ENCODE results near the gene EIPR1. TPM values are rescaled to one million over a fixed set of nuclear protein-coding genes. Genes with fewer than 3 reads are reported as not detected.
A peak's percentile ranks its signal among the peaks of the same experiment; 100 is the strongest.

The EIPR1 gene
- total and polyA plus RNA-seq, 5 experiments from 2014 or later, result 26.8 to 42.2 (median 38.1) TPM

DNA sequence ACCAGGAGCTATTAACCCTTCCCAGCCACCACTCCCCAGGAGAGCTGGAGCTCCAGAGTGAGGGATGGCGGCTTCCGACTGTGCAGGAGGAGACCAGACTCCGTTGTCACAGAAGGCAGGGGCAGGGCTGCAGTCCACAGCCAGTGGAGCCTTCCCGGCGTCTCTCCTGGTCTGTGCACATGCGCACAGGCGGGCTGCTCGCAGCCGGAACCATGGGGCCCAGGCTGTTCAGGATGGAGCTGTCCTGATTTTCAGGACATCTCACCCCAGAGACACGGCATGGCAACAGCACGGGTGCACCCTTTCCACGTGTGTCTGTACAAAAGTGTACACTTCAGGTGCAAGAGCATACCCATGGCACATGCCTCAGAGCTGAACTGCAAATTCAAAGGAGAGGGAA is 28.9 kb downstream of the EIPR1 start:
- DNase-seq (no peak), ATAC-seq (no peak)
- peaks cover 0 to 4% (median 2%) of the 10 kb centered on the region in 4 donors for H3K4me1 Mint-ChIP-seq
- peaks cover 0 to 15% (median 8%) of the 10 kb centered on the region in 9 donors for H3K9me3 Mint-ChIP-seq
- H3K27ac Mint-ChIP-seq, result peak overlapping the region in 1 of 10 donors; percentile 11
- no peaks in the 10 kb centered on the region for H3K27me3 Mint-ChIP-seq
- no peak overlapping the region for H3K4me3 Mint-ChIP-seq
- POLR2A ChIA-PET, result no interaction called here
- peaks cover 44 to 67% (median 55%) of the 10 kb centered on the region in 3 donors for H3K36me3 Mint-ChIP-seq

DNA sequence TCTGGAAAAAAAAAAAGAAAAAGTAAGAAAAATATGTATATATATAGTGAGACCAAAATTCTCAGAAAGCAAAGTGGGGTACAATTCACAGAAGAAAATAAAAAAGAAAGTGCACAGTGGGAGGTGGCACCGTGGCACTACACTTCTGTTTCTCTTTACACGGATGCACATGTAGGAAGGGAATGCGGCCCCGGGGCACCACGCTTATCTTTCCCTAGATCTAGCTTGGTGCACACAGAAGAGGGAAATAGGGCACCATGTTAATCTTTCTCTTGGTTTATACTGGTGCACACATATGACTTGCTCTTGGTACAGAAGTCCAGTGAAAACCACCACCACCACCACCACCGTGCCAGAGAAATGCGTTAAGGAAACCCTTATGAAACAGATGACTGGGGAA is 32.0 kb downstream of the EIPR1 start:
- Mint-ChIP-seq H3K9me3 (peaks cover 0 to 10% (median 2%) of the 10 kb centered on the region in 9 donors), H3K36me3 (peaks cover 21 to 55% (median 36%) of the 10 kb centered on the region in 3 donors), H3K27ac (no peak overlapping the region), H3K27me3 (no peaks in the 10 kb centered on the region), H3K4me1 (peaks cover 0 to 6% (median 5%) of the 10 kb centered on the region in 4 donors), H3K4me3 (no peak overlapping the region)
- no peak for DNase-seq
- POLR2A ChIA-PET, result no interaction called here
- no peak for ATAC-seq

DNA sequence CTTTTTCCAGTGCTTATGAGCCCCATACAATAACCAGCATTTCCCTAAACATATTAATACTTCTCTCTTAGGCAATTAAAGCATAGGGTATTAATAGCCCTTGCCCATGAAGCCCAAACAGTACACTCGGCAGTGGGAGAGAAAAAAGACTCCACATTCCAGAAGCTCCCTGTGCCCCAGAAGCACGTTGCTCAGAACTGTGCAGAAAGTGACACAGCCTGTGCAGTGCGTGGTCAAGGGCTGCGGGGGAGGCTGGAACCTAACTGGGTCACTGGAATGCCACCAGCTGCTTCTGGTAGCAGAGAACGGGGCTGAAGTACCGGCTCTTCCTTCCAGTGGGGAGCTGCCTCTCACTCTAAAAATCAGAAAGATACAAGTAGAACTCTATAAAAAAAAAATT is 32.7 kb downstream of the EIPR1 start:
- no peak for DNase-seq

DNA sequence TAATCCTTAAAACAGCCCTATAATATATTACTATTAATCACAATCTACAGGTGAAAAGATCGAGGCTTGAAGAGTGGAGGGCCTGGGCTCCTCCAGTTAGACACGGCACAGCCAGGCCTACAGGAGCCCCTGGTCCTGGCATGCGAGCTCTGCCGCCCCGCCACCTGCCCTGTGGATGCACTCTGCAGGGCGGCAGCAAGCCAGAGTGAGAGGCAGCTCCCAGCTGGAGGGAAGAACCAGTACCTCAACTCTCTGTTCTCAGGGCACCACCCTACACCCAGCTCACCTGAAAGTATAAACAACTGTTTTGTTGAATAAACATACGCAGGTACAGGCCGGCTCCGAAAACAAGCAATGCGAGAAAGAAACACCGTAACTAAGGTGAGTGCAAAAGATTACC is 34.6 kb downstream of the EIPR1 start:
- Mint-ChIP-seq H3K9me3 (peaks cover 0 to 8% (median 0%) of the 10 kb centered on the region in 9 donors), H3K4me1 (peaks cover 0 to 5% (median 5%) of the 10 kb centered on the region in 4 donors), H3K27me3 (no peaks in the 10 kb centered on the region), H3K36me3 (peaks cover 15 to 51% (median 23%) of the 10 kb centered on the region in 3 donors), H3K27ac (no peak overlapping the region), H3K4me3 (no peak overlapping the region)
- POLR2A ChIA-PET, result no interaction called here
- DNase-seq, result no peak
- ATAC-seq, result no peak

More for the DNA sequence above, 32.7 kb downstream of the EIPR1 start:
- POLR2A ChIA-PET, result no interaction called here
- H3K27ac Mint-ChIP-seq, result no peak overlapping the region
- no peaks in the 10 kb centered on the region for H3K27me3 Mint-ChIP-seq
- ATAC-seq, result no peak
- peaks cover 0 to 5% (median 5%) of the 10 kb centered on the region in 4 donors for H3K4me1 Mint-ChIP-seq
- peaks cover 15 to 52% (median 30%) of the 10 kb centered on the region in 3 donors for H3K36me3 Mint-ChIP-seq
- peaks cover 0 to 9% (median 0%) of the 10 kb centered on the region in 9 donors for H3K9me3 Mint-ChIP-seq
- no peak overlapping the region for H3K4me3 Mint-ChIP-seq

DNA sequence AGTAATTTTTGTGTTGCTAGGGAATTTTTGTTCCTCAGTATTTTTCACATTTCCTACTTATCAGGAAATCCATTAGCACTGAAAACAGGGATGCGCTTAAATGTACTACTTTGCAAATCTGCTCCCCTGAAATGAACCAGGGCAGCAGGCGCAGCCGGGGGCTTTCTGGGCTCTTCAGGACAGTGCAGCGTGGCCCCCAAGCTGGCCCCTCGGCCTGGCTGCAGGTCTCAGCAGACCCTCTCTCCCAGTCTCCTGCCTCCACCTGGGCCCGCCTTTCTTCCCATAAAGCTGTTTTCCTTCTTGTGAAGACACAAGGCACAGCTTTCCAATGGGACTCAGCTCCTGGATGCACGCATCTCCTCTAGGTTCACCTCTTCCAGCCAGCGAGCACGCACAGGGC is 35.3 kb downstream of the EIPR1 start:
- H3K4me1 Mint-ChIP-seq, result peaks cover 0 to 6% (median 3%) of the 10 kb centered on the region in 4 donors
- no peak for DNase-seq
- H3K27me3 Mint-ChIP-seq, result no peaks in the 10 kb centered on the region
- POLR2A ChIA-PET, result no interaction called here
- H3K36me3 Mint-ChIP-seq, result peaks cover 9 to 45% (median 16%) of the 10 kb centered on the region in 3 donors
- no peak overlapping the region for H3K4me3 Mint-ChIP-seq
- no peak for ATAC-seq
- H3K9me3 Mint-ChIP-seq, result peaks cover 0 to 1% (median 0%) of the 10 kb centered on the region in 9 donors
- H3K27ac Mint-ChIP-seq, result peak overlapping the region in 2 of 10 donors; percentile 11 to 27

DNA sequence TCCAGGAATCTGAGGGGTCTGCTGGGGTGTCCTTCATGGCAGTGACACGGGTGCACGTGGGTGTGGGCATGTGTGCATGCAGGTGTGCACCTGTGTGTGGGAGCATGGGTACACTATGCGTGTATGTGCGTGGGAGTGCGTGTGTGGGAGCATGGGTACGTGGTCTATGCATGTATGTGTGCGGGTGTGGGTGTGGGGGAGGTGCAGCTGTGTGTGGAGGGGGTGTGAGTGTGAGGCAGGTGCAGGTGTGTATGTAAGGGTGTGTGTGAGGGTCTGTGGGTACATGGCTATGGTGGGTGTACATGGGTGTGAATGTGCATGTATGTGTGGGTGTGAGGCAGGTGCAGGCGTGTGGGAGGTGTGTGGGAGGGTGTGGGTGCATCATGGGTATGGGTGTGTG is 36.3 kb downstream of the EIPR1 start:
- no peaks in the 10 kb centered on the region for H3K27me3 Mint-ChIP-seq
- ATAC-seq, result no peak
- peaks cover 0 to 7% (median 3%) of the 10 kb centered on the region in 4 donors for H3K4me1 Mint-ChIP-seq
- no peak overlapping the region for H3K4me3 Mint-ChIP-seq
- H3K27ac Mint-ChIP-seq, result peak overlapping the region in 2 of 10 donors; percentile 11 to 41
- no peaks in the 10 kb centered on the region for H3K9me3 Mint-ChIP-seq
- H3K36me3 Mint-ChIP-seq, result peaks cover under 1 to 42% (median 6%) of the 10 kb centered on the region in 3 donors
- DNase-seq, result no peak
- POLR2A ChIA-PET, result no interaction called here

DNA sequence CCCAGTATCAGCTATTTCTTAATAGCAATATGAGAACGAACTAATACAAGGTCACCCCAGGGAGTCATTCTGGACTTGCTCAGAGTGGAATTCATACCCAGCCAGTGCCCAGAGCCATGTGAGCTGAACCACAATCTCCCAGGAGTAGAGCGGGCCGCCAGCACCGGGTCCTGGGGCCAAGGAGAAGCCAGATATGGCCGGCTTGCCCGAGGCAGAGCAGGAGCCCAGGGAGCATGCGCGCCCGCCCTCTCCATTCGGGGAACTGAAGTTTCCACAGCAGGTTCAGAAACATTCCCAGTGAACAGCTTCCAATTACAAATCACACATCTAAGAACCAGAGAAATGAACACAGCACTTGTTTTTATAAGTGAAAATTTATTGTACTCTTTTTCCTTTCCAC is 37.5 kb downstream of the EIPR1 start:
- Mint-ChIP-seq H3K27ac (no peak overlapping the region), H3K4me1 (peaks cover 0 to 7% (median 3%) of the 10 kb centered on the region in 4 donors), H3K9me3 (no peaks in the 10 kb centered on the region), H3K27me3 (no peaks in the 10 kb centered on the region), H3K36me3 (peaks cover 0 to 41% (median 8%) of the 10 kb centered on the region in 3 donors), H3K4me3 (no peak overlapping the region)
- no peak for DNase-seq
- POLR2A ChIA-PET, result no interaction called here
- ATAC-seq, result no peak

DNA sequence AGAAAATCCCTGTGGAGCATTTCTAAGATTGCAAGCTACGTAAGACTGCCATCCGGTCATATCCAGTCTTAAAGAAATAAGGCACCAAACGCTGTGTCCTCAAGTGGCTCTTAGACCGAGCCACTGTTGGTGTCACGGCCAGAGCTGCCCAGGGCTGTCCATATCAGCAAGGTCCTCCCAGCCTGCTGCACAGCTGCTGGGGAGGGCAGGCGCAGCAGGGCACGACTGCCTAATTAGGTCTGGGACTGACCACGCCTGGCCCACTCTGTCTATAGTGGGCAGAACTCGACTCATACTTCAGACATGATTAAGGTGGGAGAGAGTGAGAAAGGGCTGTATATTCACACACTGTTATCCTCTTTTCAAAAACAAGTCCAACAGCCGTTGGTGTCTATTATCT is 39.3 kb downstream of the EIPR1 start:
- peaks cover 1 to 7% (median 4%) of the 10 kb centered on the region in 4 donors for H3K4me1 Mint-ChIP-seq
- no peak overlapping the region for H3K4me3 Mint-ChIP-seq
- H3K27ac Mint-ChIP-seq, result no peak overlapping the region

DNA sequence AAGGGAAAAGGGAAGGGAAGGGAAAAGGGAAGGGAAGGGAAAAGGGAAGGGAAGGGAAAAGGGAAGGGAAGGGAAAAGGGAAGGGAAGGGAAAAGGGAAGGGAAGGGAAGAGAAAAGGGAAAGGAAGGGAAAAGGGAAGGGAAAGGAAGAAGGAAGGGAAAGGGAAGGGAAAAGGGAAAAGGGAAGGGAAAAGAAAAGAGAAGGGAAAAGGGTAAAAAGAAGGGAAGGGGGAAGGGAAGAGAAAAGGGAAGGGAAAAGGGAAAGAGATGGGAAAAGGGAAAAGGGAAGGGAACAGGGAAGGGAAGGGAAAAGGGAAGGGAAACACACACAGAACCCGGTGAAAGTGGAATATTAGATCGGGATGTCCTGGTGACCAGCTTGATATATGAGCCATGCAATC is 40.8 kb downstream of the EIPR1 start:
- no peaks in the 10 kb centered on the region for H3K27me3 Mint-ChIP-seq
- H3K4me1 Mint-ChIP-seq, result peaks cover 0 to 4% (median 2%) of the 10 kb centered on the region in 4 donors
- DNase-seq (no peak), ATAC-seq (no peak)
- POLR2A ChIA-PET, result no interaction called here
- H3K36me3 Mint-ChIP-seq, result peaks cover 0 to 58% (median 30%) of the 10 kb centered on the region in 3 donors
- H3K4me3 Mint-ChIP-seq, result no peak overlapping the region
- H3K9me3 Mint-ChIP-seq, result no peaks in the 10 kb centered on the region
- H3K27ac Mint-ChIP-seq, result no peak overlapping the region

More for the DNA sequence above, 39.3 kb downstream of the EIPR1 start:
- H3K27me3 Mint-ChIP-seq, result no peaks in the 10 kb centered on the region
- no peak for DNase-seq
- no peaks in the 10 kb centered on the region for H3K9me3 Mint-ChIP-seq
- ATAC-seq, result no peak
- POLR2A ChIA-PET, result no interaction called here
- H3K36me3 Mint-ChIP-seq, result peaks cover 0 to 50% (median 17%) of the 10 kb centered on the region in 3 donors

DNA sequence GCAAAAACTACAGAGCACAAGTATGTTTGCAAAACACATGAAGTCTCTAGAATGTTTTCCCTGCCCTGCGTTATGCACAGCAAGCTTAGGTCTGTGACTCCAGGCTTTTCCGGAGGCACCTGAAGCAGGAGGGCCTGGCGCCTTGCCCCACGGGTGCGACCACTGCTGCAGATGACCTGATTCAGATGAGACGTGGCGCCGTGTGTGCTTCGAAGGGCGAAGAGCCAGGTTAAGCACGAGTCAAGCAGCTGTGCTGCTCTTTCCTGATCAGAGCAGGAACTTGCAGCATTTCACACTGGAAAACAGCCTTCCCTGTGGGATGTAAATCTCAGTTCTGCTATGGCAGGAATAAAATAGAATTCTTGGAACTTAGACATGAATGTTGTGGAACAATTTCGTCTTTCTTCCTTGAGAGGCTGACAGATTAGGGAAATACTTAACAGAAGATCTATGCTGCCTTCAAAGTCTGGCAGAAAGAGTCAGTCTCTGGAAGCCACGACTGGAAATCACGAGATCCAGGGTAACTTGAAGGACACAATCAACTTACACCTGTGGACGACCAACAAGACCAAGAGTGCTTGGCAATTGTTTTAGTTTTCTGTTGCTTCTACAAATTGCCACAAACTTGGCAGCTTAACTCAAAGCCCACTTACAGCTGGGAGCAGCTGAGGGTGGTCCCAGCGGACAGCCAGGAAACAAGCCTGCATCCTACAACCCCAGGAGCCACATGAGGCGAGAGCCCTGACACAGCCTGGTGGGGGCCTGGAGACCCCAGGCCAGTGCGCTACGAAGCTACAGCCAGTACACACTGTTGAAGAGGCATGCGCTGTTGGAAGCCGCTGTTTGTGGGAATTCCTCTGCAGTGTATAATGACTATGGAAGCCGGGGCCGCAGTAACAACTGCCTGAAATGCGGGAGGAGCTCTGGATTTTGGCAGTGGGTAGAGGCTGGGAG is 42.9 kb downstream of the EIPR1 start:
- Mint-ChIP-seq H3K27me3 (no peaks in the 10 kb centered on the region), H3K36me3 (peaks cover 13 to 64% (median 37%) of the 10 kb centered on the region in 3 donors), H3K4me1 (peaks cover 1 to 11% (median 9%) of the 10 kb centered on the region in 4 donors), H3K9me3 (peaks cover 0 to 11% (median 0%) of the 10 kb centered on the region in 9 donors), H3K4me3 (no peak overlapping the region), H3K27ac (peak overlapping the region in 1 of 10 donors; percentile 41)
- POLR2A ChIA-PET, result no interaction called here
- DNase-seq (no peak), ATAC-seq (no peak)

DNA sequence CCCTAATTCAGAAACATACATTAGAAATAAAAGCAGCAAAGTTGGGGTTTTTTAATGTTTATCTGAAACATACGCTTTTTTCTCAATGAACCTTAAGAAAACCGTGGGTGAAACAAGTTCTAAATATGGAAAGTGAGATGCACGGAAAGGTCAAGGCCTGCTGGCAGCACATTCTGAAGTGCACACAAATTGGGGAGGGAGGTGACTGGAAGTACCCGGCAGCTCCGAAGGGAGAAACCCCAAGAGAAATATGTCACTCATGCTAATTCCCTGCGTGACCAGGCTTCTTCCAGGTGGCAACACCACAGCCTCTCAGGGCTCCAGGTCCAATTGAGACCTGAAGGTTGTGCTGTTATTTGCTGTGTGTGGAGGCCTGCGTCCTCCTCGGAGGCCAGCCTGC is 45.5 kb downstream of the EIPR1 start:
- no peaks in the 10 kb centered on the region for H3K27me3 Mint-ChIP-seq
- H3K27ac Mint-ChIP-seq, result peak overlapping the region in 1 of 10 donors; percentile 46
- peaks cover 0 to 11% (median 0%) of the 10 kb centered on the region in 9 donors for H3K9me3 Mint-ChIP-seq
- peaks cover 13 to 64% (median 38%) of the 10 kb centered on the region in 3 donors for H3K36me3 Mint-ChIP-seq
- ATAC-seq (no peak), DNase-seq (no peak)
- POLR2A ChIA-PET, result no interaction called here
- peaks cover 1 to 17% (median 14%) of the 10 kb centered on the region in 4 donors for H3K4me1 Mint-ChIP-seq
- H3K4me3 Mint-ChIP-seq, result no peak overlapping the region

DNA sequence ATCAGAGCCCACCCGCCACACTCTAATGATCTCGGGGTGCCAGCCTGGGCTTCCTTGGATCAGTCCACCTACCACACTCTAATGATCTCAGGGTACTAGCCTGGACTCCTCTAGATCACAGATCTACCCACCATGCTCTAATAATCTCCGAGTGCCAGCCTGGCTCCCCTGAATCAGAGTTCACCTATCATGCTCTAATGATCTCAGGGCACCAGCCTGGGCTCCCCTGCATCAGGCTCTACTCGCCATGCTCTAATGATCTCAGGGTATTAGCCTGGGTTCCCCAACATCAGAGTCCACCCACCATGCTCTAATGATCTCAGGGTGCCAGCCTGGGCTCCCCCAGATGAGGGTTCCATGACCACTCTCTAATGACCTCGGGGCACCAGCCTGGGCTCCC is 48.1 kb downstream of the EIPR1 start:
- DNase-seq (no peak), ATAC-seq (no peak)
- H3K27ac Mint-ChIP-seq, result peak overlapping the region in 3 of 10 donors; percentile 60 to 80 (median 80)
- H3K4me1 Mint-ChIP-seq, result peaks cover 0 to 25% (median 17%) of the 10 kb centered on the region in 4 donors
- H3K36me3 Mint-ChIP-seq, result peaks cover 13 to 54% (median 29%) of the 10 kb centered on the region in 3 donors
- POLR2A ChIA-PET, result no interaction called here
- no peak overlapping the region for H3K4me3 Mint-ChIP-seq
- H3K27me3 Mint-ChIP-seq, result no peaks in the 10 kb centered on the region
- peaks cover 0 to 11% (median 0%) of the 10 kb centered on the region in 9 donors for H3K9me3 Mint-ChIP-seq

DNA sequence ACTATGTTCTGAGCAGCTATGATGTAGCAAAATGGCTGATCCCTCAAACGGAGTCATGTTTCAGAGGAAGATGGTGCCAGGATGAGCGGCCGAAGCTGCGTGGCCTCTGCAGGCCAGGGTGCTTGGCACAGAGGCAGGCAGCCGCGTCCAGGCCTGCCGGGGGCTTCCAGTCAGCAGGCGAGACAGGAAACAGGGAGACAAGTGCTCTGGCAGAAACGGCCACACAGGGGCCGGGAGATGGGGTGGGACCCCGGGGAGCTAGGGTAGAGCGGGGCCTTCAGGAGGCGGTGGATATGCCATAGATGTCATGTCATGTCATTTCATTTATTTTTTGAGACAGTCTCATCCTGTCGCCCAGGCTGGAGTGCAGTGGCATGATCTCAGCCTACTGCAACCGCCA is 50.7 kb downstream of the EIPR1 start:
- peaks cover 0 to 11% (median 0%) of the 10 kb centered on the region in 9 donors for H3K9me3 Mint-ChIP-seq
- H3K36me3 Mint-ChIP-seq, result peaks cover 13 to 47% (median 22%) of the 10 kb centered on the region in 3 donors
- DNase-seq (no peak), ATAC-seq (no peak)
- H3K27me3 Mint-ChIP-seq, result no peaks in the 10 kb centered on the region
- H3K27ac Mint-ChIP-seq, result peak overlapping the region in 3 of 10 donors; percentile 11 to 57 (median 40)
- H3K4me3 Mint-ChIP-seq, result no peak overlapping the region
- H3K4me1 Mint-ChIP-seq, result peaks cover 0 to 25% (median 16%) of the 10 kb centered on the region in 4 donors
- POLR2A ChIA-PET, result no interaction called here
